Ascending aorta (tissue), 1 donor: ENCODE data around the gene DPPA4. TPM values are rescaled to one million over a fixed set of nuclear protein-coding genes. Genes with fewer than 3 reads are reported as not detected.

Experiments used
- total RNA-seq: library from RNA; depleted of rRNA; stranded (reverse); fragments of >200 nt; gene quantifications from one replicate; pipeline ENCODE4 v1.1.0, GENCODE V29; 2016

The DPPA4 gene
- total RNA-seq, 1 donor from 2014 or later, result not detected

Other genes with a start within 250 kb of the DPPA4 start
- not detected for gene MORC1, start 219.4 kb downstream of the DPPA4 start, total RNA-seq
- not detected for gene C3orf85, start 200.8 kb downstream of the DPPA4 start, total RNA-seq
- gene DPPA2, start 21.0 kb downstream of the DPPA4 start, total RNA-seq, result not detected